GM10847 (cell line): Measurements from ENCODE around the gene ZDHHC20.

Source experiments
- POLR2A ChIP-seq: IDR thresholded peaks from 2 replicates; pipeline ENCODE4 v1.6.1; 2011; ENCODE audit not compliant: insufficient read length; ENCODE audit errors: extremely low read depth

ZDHHC20 gene

DNA sequence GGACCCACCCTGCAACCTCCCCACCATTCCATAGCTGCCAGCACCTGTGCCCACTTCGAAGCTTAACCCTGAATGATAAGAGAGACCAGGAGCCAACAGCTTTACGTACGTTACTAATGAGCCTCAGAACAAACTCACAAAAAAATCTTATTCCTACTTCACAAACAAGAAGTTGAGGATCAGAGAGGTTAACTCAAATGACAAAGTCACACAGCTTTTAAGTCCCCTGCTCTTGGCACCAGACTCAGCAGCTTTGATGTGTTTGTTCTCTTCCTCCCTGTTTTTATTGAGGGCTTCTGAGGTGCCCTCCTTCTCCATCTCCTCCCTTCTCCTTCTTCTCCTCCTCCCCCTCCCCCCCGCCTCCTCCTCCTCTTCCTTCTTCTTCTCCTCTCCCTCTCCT is 115.4 kb downstream of the ZDHHC20 start:
- no peak for TF ChIP-seq POLR2A

DNA sequence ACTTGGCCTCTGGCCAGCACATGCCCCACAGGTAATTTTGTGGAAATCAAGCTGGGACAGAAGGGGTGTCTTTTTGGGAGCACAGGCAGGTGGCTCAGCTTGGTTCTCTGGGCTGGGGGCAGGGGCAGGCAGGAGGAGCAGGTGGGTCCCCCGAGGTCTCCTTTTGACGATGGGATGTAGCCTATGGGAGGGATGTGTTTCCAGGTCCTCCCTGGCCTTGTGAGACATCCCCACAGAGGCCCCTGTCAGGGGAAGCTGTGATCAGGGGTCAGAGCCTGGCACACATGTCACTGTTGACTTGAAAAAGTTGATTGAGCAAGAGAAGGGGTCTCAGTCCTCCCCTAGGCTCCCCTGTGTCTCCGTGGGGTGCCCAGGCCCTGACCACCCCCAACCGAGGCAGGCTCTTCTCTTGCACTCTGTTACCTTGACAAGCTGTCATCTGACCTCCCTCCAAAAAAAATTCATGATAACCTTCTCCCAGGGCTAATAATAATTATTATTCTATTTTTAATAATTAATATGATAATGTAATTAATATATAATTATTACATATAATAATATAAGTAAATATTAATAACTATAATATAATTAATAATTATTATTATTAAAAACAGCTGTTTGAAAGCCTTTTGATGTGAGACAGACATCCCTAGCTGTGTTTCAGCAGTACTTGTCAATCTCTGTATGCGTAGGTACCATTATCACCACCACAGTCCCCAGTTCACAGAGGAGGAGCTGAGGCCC is 116.2 kb downstream of the ZDHHC20 start:
- TF ChIP-seq POLR2A, result no peak

DNA sequence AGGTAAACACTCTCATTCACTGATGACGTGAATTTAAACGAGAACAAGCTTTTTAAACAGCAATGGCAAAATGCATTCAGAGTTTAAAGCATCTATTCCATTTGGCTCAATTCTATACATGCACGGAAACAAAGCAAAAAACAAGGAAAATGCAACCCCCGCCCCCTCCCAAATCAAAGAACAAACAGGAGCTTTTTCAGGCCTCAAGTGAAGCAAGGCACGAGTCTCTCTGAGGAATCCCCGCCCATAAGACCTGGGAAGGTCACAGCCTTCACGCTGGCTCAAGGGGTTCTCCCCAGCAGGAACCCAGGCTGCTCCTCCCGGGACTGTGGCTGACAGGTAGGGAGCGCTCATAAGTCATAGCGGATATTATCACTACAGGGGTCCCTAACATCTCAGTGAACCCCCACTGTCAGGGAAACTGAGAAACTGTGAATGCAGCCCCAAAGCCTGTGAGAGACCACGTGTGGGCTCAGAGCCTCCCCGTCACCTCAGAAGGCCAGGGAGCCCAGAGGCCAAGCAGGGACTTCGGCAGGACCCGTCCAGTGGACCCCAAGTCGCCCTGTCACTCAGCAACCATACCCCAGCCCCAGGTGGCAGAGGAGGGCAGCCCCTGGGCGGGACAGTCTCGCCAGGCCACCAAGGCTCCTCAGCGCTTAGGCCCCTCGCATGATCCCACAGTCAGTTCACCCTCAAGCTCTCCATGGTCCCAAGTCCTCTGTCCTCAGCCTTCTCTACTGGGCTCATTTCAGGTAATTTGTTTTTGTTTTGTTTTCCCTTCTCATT is 117.3 kb downstream of the ZDHHC20 start:
- TF ChIP-seq POLR2A, result no peak

DNA sequence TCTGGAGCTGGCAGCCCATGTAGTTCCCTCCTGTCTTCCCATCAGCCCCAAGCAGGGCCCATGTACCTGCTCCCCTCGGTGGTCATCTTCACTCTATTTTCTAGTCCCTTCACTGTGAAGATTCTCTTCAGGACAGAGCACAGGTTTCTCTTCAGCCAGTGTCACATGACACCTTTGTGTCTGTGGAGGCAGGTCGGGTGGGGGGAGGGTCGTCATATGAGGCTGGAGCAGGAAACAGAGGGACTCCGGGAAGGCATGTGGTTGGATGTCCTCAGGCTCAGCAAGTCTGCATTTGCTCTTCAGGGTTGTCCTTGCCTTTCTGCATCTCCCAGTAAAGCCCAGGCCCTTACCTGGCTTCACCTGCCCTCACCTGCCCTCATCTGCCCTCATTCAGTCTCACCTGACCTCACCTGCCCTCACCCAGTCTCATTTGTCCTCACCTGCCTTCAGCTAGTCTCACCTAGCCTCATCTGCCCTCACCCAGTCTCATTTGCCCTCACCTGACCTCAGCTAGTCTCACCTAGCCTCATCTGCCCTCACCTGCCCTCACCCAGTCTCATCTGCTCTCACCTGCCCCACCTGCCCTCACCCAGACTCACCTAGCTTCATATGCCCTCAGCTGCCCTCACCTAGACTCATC is 120.3 kb downstream of the ZDHHC20 start:
- no peak for TF ChIP-seq POLR2A

DNA sequence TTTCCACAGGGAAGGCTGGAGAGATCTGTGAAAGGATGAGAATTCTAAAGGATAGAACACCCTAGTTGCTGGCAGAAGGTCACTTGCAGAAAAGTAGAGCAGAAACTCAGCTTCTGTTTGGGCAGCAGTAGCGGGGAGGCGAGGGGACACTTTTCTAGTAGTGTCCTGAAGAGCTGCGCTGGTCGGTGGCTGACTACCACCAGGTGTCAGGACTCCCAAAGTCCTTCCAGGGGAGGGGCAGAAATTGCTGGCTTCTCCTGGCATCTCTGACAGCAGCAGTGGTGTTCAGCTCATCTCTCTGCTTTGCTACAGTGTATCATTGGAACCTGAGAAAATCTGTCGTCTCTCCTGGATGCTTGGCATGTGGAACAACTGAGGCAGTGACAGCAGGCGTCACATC is 120.9 kb downstream of the ZDHHC20 start:
- TF ChIP-seq POLR2A, result no peak

DNA sequence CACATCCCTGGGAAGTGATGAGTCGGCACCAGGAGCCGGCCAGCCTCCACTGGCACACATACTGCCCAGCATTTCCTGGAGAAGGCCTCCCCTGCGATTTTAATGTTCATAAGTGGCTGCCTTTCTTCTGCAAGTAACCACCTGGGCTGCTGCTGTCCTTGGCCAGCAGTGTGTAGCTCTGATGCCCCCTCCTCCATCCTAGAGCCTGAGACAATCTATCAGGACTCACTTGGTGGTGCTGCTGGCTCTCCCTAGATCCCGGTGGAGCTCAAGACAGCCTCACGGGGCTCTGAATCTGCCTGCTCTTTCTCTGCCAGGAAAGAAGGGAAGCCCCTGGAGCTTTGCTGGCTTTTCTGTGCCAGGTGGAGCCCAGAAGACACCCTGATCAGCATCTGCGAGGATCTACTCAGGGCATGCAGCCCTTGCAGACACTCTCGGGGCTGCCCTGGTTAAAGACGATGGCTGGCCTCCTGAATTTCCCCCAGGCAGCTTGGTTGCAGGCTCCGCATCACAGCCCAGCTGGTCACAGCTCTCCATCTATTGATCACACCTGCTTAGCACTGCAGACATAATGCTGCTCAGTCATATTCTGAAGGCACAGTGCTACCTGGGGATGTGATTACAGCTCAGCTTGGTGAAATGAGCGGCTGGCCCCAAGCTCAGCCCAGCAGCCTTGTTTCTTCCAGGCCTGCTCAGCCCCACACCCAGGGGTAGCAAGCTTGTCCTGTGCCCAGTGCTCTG is 122.3 kb downstream of the ZDHHC20 start:
- TF ChIP-seq POLR2A, result no peak

DNA sequence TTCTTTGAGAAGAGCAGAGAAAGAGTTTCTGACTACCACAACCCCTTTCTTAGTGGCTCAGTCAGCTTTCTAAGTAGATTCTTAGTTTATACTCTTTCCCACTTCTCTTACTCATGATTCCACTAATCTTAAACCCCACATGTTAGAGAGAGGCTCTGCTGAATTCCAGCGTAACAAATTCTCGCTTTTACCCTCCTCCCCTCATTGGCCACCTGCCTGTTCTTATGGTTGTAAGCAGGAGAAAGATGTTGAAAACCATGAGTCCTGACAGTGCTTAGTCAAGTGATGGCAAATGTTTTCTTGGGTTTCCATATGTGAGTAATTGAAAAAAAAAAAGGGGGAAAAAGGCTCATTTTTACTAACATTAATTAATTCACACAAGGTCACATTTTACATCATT is 125.9 kb downstream of the ZDHHC20 start:
- TF ChIP-seq POLR2A, result no peak

DNA sequence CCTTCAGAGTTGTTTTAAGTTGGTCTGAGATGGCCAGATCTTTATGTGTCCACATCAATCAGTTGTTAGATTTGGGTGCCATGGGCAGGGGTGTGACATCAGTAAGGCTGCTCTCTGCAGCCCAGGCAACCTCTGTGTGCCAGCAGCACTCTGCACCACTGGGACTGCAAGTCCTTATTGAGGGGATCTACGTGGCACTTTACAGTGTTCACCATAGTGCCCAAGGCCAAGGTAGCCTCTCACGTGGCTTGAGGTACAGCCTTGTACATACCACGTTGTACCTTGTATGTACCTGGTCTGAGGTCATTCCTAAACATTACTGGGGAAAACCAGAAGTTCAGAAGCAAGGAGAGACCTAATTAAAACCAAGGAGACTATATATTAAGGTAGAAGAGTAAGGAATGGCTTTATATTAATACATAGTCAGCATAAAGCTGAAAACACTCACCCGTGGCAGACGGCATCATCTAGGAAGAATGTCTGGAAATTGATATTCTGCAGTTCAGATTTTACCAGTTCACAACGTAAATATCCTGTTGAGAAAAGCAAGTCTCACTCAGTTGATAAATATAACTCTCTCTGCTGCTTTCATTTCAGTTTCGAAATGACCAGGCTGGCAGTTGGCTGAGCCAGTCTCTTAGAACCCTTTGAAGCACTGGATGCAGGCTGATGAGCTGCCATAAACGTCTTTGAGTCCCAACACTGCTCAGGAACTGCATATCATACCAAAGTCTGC is 128.8 kb downstream of the ZDHHC20 start:
- no peak for TF ChIP-seq POLR2A

DNA sequence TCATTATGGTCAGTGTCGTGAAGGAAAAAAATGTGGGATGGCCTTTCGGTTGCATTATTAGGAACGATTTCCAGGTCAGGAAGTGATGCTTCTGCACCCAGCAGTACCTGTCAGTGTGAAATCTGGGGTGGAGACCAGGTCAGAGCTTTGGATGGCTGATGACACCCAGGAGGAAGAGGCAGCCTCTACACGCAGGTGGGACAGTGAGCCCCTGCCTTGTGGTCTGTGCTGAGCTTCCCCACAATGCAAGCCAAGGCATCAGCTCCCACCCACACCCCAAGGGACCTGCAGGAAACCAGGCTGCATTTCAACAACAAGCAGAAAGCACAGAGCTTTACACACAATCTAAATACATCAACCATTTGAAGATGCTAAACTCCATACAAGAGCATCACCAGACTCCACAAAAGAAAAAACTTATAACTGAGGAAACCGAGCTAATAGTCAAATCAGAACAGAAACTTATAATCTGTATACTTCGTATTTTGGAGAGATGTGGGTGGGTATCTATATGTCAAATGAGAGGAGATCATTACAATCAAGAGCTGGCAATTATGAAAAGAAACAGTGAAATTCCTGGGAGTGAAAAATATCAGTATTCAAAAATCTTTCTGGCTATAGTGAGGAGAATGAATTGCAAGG is 130.1 kb downstream of the ZDHHC20 start:
- no peak for TF ChIP-seq POLR2A

DNA sequence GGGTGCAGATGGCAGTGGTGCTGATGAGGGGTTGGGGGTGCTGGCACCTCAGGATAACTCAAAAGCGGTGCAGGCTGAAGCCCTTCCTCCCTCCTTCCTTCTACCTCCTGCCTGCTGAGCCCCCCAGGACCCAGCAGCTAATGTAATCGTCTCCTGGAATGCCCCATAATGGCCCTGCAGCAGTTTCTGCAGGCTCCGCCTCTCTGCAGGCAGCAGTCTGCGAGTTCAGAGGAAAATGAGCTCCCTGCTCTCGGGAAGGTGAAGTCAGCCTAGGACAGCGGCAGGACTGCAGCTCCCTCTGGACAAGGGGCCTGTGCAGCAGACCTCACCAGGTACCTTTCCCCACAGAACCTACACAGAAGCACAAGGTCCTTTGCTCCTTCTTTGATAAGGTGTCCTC is 130.9 kb downstream of the ZDHHC20 start:
- no peak for TF ChIP-seq POLR2A

DNA sequence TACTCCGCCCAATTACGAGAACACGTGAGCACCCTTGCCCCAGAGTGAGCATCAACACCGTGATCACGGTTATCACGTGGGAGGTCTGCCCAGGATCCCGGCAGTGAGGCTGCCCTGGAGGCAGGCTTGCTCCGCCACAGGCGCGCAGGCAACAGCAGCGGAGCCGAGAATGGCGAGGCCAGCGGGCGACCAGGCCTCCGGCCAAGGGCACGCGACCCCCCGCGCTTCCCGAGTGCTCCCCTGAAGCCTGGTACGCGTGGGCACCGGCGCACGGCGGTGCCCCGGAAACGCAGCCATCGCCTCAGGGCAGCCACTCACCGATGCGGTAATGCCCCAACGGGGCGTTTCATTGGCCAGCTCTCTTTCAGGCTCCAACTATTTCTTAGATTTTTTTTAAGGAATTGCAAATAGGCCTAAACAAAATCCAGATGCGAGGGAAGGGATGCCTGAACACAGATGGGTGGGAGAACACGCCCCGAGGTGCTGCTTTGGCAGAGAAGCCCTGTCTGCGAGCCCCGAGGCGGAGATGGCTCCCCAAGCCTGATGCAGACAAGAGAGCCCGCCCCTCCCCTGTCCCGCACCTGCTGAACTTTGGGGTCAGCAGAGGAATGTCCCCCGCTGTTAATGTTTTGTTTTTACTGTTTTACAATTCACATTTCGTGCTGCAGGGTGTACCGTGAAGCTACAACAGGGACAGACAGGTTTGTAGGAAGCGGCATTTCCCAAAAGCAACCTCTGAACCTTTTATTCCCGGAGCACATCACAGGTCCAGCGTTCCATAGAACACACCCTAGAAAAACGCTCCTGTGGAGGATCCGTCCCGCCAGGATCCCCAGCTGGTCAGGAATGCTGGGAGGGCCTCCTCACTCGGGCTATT is 132.7 kb downstream of the ZDHHC20 start:
- no peak for TF ChIP-seq POLR2A

DNA sequence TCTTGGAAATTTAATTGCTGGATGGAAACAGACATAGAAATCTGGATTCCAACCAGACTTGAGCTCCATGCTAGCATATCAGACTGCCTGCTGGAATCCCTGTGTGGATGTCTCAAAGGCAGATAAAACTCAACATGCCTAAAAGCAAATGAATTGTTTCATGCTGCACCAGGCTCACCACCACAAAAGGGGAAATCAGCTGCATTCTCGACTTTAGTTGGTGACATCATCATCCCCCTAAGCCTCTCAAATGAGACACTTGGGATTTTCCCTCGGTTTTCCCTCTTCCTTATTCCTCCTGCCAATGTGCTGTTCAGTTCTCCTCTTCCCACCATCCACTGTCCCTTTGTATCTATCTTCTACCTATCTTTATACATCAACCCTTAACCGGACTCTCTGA is 134.3 kb downstream of the ZDHHC20 start:
- no peak for TF ChIP-seq POLR2A

DNA sequence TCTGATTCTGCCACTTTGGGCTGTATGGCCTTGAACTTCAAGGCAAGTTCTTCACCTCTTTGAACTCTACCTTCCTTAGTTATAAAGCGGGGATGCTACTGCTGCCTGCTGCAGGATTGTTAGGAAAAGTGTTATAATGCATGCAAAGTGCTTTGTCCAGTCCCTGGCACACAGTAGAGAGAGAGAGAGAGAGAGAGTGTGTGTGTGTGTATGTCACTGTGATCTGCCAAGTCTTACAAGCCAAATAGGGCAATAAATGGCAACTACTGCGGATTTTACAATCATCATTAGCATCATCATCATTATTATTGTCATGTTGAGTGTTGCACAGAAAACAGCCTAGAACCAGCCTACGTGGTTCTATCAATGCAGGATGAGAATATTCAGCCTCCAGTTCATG is 136.1 kb downstream of the ZDHHC20 start:
- TF ChIP-seq POLR2A, result no peak
